ENCODE data around the gene ANKRD27.

DNA sequence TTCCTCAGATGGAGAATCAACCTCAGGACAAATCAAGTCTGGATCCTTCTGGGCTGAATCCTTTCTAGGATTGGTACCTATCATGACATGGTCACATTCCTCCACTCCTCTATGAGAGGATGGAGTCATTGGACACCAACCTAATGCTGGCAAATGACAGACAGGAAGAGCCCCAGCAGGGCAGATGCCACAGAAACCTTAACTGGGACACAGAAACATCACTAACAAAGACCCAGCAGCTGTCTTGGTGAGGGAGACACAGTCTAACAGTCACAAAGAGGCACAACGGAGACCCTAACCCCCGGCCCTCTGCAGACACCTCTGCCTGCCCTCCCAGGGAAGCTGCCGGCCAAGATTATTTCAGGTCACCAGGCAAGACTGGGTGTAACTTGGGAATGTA is 2.1 kb downstream of the ANKRD27 start:
- TF ChIP-seq, protein P1, sequence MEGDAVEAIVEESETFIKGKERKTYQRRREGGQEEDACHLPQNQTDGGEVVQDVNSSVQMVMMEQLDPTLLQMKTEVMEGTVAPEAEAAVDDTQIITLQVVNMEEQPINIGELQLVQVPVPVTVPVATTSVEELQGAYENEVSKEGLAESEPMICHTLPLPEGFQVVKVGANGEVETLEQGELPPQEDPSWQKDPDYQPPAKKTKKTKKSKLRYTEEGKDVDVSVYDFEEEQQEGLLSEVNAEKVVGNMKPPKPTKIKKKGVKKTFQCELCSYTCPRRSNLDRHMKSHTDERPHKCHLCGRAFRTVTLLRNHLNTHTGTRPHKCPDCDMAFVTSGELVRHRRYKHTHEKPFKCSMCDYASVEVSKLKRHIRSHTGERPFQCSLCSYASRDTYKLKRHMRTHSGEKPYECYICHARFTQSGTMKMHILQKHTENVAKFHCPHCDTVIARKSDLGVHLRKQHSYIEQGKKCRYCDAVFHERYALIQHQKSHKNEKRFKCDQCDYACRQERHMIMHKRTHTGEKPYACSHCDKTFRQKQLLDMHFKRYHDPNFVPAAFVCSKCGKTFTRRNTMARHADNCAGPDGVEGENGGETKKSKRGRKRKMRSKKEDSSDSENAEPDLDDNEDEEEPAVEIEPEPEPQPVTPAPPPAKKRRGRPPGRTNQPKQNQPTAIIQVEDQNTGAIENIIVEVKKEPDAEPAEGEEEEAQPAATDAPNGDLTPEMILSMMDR (IDR thresholded peaks at IDR 0.05): no peak
- TF ChIP-seq POLR2AphosphoS5 (IDR thresholded peaks at IDR 0.05): no peak
- TF ChIP-seq POLR2A (IDR thresholded peaks at IDR 0.05): no peak
